IMR-90 (cell line): Measurements from ENCODE around the gene ZFAND2B. TPM values are rescaled to one million over a fixed set of nuclear protein-coding genes. Genes with fewer than 3 reads are reported as not detected.
A peak's percentile ranks its signal among the peaks of the same experiment; 100 is the strongest.

Source experiments
- ATAC-seq: fragments of 200-7000 bp; cut with Tn5 transposase; 2 replicates; pipeline ENCODE4 v1.9.1; 2020; ENCODE audit warnings: low read depth, mild to moderate bottlenecking, moderate library complexity
- BruUV-seq: library from RNA; stranded (reverse); fragments of 400-500 nt; replicated peaks from 2 replicates; lab custom pipeline; 2021; lab: Mats Ljungman, UMichigan
- CTCF ChIA-PET: fragments of 300-600 bp; formaldehyde crosslinking; extraction: SDS; loops from one replicate; lab custom pipeline; 2021; ENCODE audit warnings: antibody characterized with exemption; lab: Yijun Ruan, JAX
- POLR2A ChIA-PET: fragments of 300-600 bp; sonication (Branson Sonifier 250); formaldehyde crosslinking; loops from one replicate; lab custom pipeline; 2022; ENCODE audit warnings: antibody characterized with exemption; ENCODE audit not compliant: unreplicated experiment; lab: Charles Lee
- DNase-seq: peaks from one replicate; pipeline ENCODE4 v3.0.0; 2013
- H2AFZ ChIP-seq: replicated peaks from 2 replicates; pipeline ENCODE3; 2013; ENCODE audit warnings: low read length, mild to moderate bottlenecking; ENCODE audit not compliant: poor library complexity
- H2AK5ac ChIP-seq: 2 replicates; pipeline ENCODE4 v1.6.1; 2013; ENCODE audit warnings: low read depth, low read length, inconsistent platforms
- H2AK9ac ChIP-seq: replicated peaks from 2 replicates; pipeline ENCODE3; 2013; ENCODE audit warnings: mild to moderate bottlenecking, low read depth, low read length, moderate library complexity; ENCODE audit not compliant: poor library complexity
- H2BK120ac ChIP-seq: 2 replicates; pipeline ENCODE4 v1.6.1; 2013; ENCODE audit warnings: low read depth, low read length, inconsistent platforms
- H2BK15ac ChIP-seq: 3 replicates; pipeline ENCODE4 v1.6.1; 2013; ENCODE audit warnings: low read depth, low read length, inconsistent platforms
- H2BK20ac ChIP-seq: 2 replicates; pipeline ENCODE4 v1.6.1; 2013; ENCODE audit warnings: low read depth, mild to moderate bottlenecking, inconsistent platforms, low read length, moderate library complexity
- H2BK5ac ChIP-seq: 2 replicates; pipeline ENCODE4 v1.6.1; 2013; ENCODE audit warnings: mild to moderate bottlenecking, low read depth, low read length, inconsistent platforms; ENCODE audit not compliant: poor library complexity, severe bottlenecking
- H3K14ac ChIP-seq: replicated peaks from 2 replicates; pipeline ENCODE4 v1.6.1; 2013; ENCODE audit warnings: low read depth, low read length, inconsistent platforms
- H3K18ac ChIP-seq: 2 replicates; pipeline ENCODE4 v1.6.1; 2013; ENCODE audit warnings: low read depth, low read length, control low read depth
- H3K23ac ChIP-seq: 2 replicates; pipeline ENCODE4 v1.6.1; 2013; ENCODE audit warnings: low read depth, low read length, inconsistent platforms
- H3K27ac ChIP-seq: 2 replicates; pipeline ENCODE4 v1.5.1; 2013; ENCODE audit warnings: mild to moderate bottlenecking, control low read depth, low read length; ENCODE audit not compliant: insufficient read depth
- H3K27me3 ChIP-seq: 2 replicates; pipeline ENCODE4 v1.6.1; 2013; ENCODE audit warnings: low read length; ENCODE audit not compliant: control insufficient read depth, insufficient read depth
- H3K36me3 ChIP-seq: 2 replicates; pipeline ENCODE4 v1.6.1; 2013; ENCODE audit warnings: low read length, mixed read lengths; ENCODE audit not compliant: control insufficient read depth, insufficient read depth
- H3K4ac ChIP-seq: 2 replicates; pipeline ENCODE4 v1.6.1; 2013; ENCODE audit warnings: low read depth, low read length, inconsistent platforms
- H3K4me1 ChIP-seq: 2 replicates; pipeline ENCODE4 v1.6.1; 2013; ENCODE audit warnings: low read length, mixed read lengths; ENCODE audit not compliant: control insufficient read depth, insufficient read depth
- H3K4me2 ChIP-seq: 2 replicates; pipeline ENCODE4 v1.6.1; 2013; ENCODE audit warnings: low read depth, mild to moderate bottlenecking, control low read depth, low read length, moderate library complexity
- H3K4me3 ChIP-seq: 2 replicates; pipeline ENCODE4 v1.5.1; 2013; ENCODE audit warnings: low read depth, mild to moderate bottlenecking, control low read depth, low read length, moderate library complexity; ENCODE audit not compliant: insufficient read depth
- H3K56ac ChIP-seq: 2 replicates; pipeline ENCODE4 v1.6.1; 2013; ENCODE audit warnings: low read length, inconsistent platforms; ENCODE audit not compliant: insufficient read depth; ENCODE audit errors: extremely low read depth
- H3K79me1 ChIP-seq, 2 experiments: 2 replicates each; pipeline ENCODE4 v1.6.1; 2013; ENCODE audit warnings: low read length in 2 of 2, inconsistent platforms in 1 of 2, low read depth in 1 of 2
- H3K9ac ChIP-seq: 2 replicates; pipeline ENCODE4 v1.6.1; 2013; ENCODE audit warnings: low read depth, low read length, control low read depth
- H3K9me1 ChIP-seq: 2 replicates; pipeline ENCODE4 v1.6.1; 2013; ENCODE audit warnings: low read length, inconsistent platforms; ENCODE audit not compliant: insufficient read depth
- H3K9me3 ChIP-seq: 2 replicates; pipeline ENCODE4 v1.6.1; 2013; ENCODE audit warnings: low read length; ENCODE audit not compliant: control insufficient read depth, insufficient read depth
- H4K20me1 ChIP-seq: 2 replicates; pipeline ENCODE4 v1.6.1; 2013; ENCODE audit warnings: low read length, inconsistent platforms; ENCODE audit not compliant: insufficient read depth
- H4K5ac ChIP-seq: 2 replicates; pipeline ENCODE4 v1.6.1; 2013; ENCODE audit warnings: mild to moderate bottlenecking, low read depth, low read length, control low read depth
- H4K8ac ChIP-seq, 2 experiments: 2 replicates each; pipeline ENCODE4 v1.6.1; 2013; ENCODE audit warnings: low read depth in 2 of 2, low read length in 2 of 2, control low read depth in 1 of 2, inconsistent platforms in 1 of 2
- H4K91ac ChIP-seq: 2 replicates; pipeline ENCODE4 v1.6.1; 2013; ENCODE audit warnings: low read depth, low read length, inconsistent platforms; ENCODE audit not compliant: insufficient read depth
- BHLHE40 ChIP-seq: fragments of 150-350 bp; IDR thresholded peaks from 2 replicates; pipeline ENCODE4 v1.6.1; 2016; ENCODE audit warnings: mild to moderate bottlenecking, low read depth, low read length
- CEBPB ChIP-seq: IDR thresholded peaks from 2 replicates; pipeline ENCODE4 v1.6.1; 2012; ENCODE audit warnings: low read depth, low read length, improper control_type of control experiment
- CHD1 ChIP-seq: IDR thresholded peaks from 2 replicates; pipeline ENCODE4 v1.6.1; 2012; ENCODE audit warnings: low read depth, low read length, improper control_type of control experiment
- ELK1 ChIP-seq: fragments of 150-350 bp; IDR thresholded peaks from 2 replicates; pipeline ENCODE4 v1.6.1; 2016; ENCODE audit warnings: low read depth, mild to moderate bottlenecking, low read length, moderate library complexity, borderline replicate concordance
- FOS ChIP-seq: fragments of 150-350 bp; IDR thresholded peaks from 2 replicates; pipeline ENCODE4 v1.6.1; 2016; ENCODE audit warnings: low read depth, low read length
- MAZ ChIP-seq: IDR thresholded peaks from 2 replicates; pipeline ENCODE4 v1.6.1; 2012; ENCODE audit warnings: low read depth, mild to moderate bottlenecking, low read length, improper control_type of control experiment, moderate library complexity, borderline replicate concordance
- MXI1 ChIP-seq: IDR thresholded peaks from 2 replicates; pipeline ENCODE4 v1.6.1; 2012; ENCODE audit warnings: low read depth, mild to moderate bottlenecking, low read length, moderate library complexity, borderline replicate concordance
- NFE2L2 ChIP-seq: fragments of 150-350 bp; IDR thresholded peaks from 2 replicates; pipeline ENCODE4 v1.6.1; 2016; ENCODE audit warnings: low read depth, mild to moderate bottlenecking, low read length
- POLR2A ChIP-seq: IDR thresholded peaks from 2 replicates; pipeline ENCODE4 v1.6.1; 2012; ENCODE audit warnings: mild to moderate bottlenecking, low read depth, low read length
- RAD21 ChIP-seq: IDR thresholded peaks from 2 replicates; pipeline ENCODE4 v1.6.1; 2012; ENCODE audit warnings: low read length, improper control_type of control experiment
- RCOR1 ChIP-seq: IDR thresholded peaks from 2 replicates; pipeline ENCODE4 v1.6.1; 2012; ENCODE audit warnings: mild to moderate bottlenecking, low read length, improper control_type of control experiment; ENCODE audit not compliant: insufficient replicate concordance
- RFX5 ChIP-seq: IDR thresholded peaks from 2 replicates; pipeline ENCODE4 v1.8.0; 2012; ENCODE audit warnings: low read depth, mild to moderate bottlenecking, low read length, moderate library complexity
- SMC3 ChIP-seq: fragments of 150-350 bp; IDR thresholded peaks from 2 replicates; pipeline ENCODE4 v1.6.1; 2016; ENCODE audit warnings: low read depth, mild to moderate bottlenecking, antibody characterized with exemption, low read length, moderate library complexity
- USF2 ChIP-seq: fragments of 150-350 bp; IDR thresholded peaks from 2 replicates; pipeline ENCODE4 v1.6.1; 2017; ENCODE audit warnings: mild to moderate bottlenecking, antibody characterized with exemption, low read length, low read depth
- WGBS, 2 experiments: methylation state at CpG; one replicate each; pipeline versions ENCODE4 v1.1.5 to v1.1.7; 2013; ENCODE audit warnings: missing lambda C conversion rate in 2 of 2; ENCODE audit not compliant: insufficient read length in 1 of 2; ENCODE audit errors: extremely low coverage in 2 of 2; 5-methylcytosine and 5-hydroxymethylcytosine counted together
- dilution Hi-C: fragments of 300-500 bp; cut with HindIII; formaldehyde crosslinking; loops from one replicate; pipeline ENCODE4 v1.14.3; 2018; ENCODE audit warnings: low sequenced_read_pairs; ENCODE audit not compliant: unreplicated experiment
- in situ Hi-C: fragments of 300-500 bp; cut with MboI; formaldehyde crosslinking; loops from 3 replicates; pipeline ENCODE4 v1.14.3; 2019; ENCODE audit warnings: low sequenced_read_pairs, inconsistent platforms, mixed read lengths
- intact Hi-C: fragments of 100-400 bp; cut with micrococcal nuclease; formaldehyde crosslinking; loops from 2 replicates; pipeline ENCODE4 v1.10.0; 2022
- polyA plus RNA-seq, 3 experiments: library from polyadenylated mRNA; depleted of rRNA; stranded (reverse); fragments of >200 nt; gene quantifications; 2 replicates each; pipeline ENCODE4 v1.2.3, GENCODE V29; 2012; ENCODE audit warnings: low replicate concordance in 1 of 3
- total RNA-seq: library from RNA; depleted of rRNA; stranded (reverse); fragments of >200 nt; gene quantifications from 2 replicates; pipeline ENCODE4 v1.2.3, GENCODE V29; 2012

The ZFAND2B gene
- total and polyA plus RNA-seq, 2 of the 4 experiments (the other 2 are of a cell fraction) = 25.5 to 38.3 TPM

GRCh38 chr2:219178377-219179175, 28.0 kb upstream of the ZFAND2B start:
- Histone ChIP-seq H2AK5ac (peak overlapping the region; percentile 97), H4K20me1 (peaks cover 14% of the 10 kb centered on the region; the same call in 1 of the 2 replicates), H3K27me3 (no peaks in the 10 kb centered on the region), H3K36me3 (peaks cover 48% of the 10 kb centered on the region), H3K9me1 (0 out of 2 replicates have a peak, but pooled peaks cover 2% of the 10 kb centered on the region), H2BK120ac (no peak overlapping the region), H3K79me1 (peaks cover 32 to 55% of the 10 kb centered on the region in 2 experiments), H3K18ac (no peak overlapping the region), H2AK9ac (peak overlapping the region; percentile 100), H2BK20ac (no peak overlapping the region), H4K5ac (peak overlapping the region; percentile 49; the same call in 1 of the 2 replicates), H3K4me3 (peak overlapping the region; percentile 64), H3K9ac (peak overlapping the region; percentile 96), H3K14ac (peak overlapping the region; percentile 75), H3K9me3 (no peaks in the 10 kb centered on the region), H3K4me2 (peak overlapping the region; percentile 99), H3K4ac (peak overlapping the region; percentile 92), H4K91ac (peak overlapping the region; percentile 52), H2AFZ (peak overlapping the region; percentile 100), H3K56ac (peak overlapping the region; percentile 36), H3K27ac (peak overlapping the region; percentile 84), H3K23ac (peak overlapping the region; percentile 54), H2BK5ac (peak overlapping the region; percentile 87), H3K4me1 (0 out of 2 replicates have a peak, but pooled peaks cover 6% of the 10 kb centered on the region), H4K8ac (peak overlapping the region in 1 of 2 experiments; percentile 58; a peak in 2 of 4 replicates), H2BK15ac (no peak overlapping the region)
- 0% methylated on average over 6 of the region's 45 CpGs; no CpG with 5 or more reads in 1 of the 2 experiments for WGBS, 2 experiments
- ChIA-PET POLR2A (no interaction called here), CTCF (no interaction called here)
- no TSS peak for BruUV-seq
- DNase-seq (peak; percentile 15), ATAC-seq (peak; percentile 27)
- intact Hi-C loops = loop anchor here (5.0 kb wide), 2 partner anchors 99 to 209 kb away; partner anchors contain the start of genes DNAJB2 and DNPEP
- in situ Hi-C loops = no loop called here
- dilution Hi-C loops = no loop called here
- no peak for TF ChIP-seq RCOR1
- TF ChIP-seq NFE2L2 = no peak
- TF ChIP-seq USF2 = no peak
- TF ChIP-seq MAZ = no peak
- no peak for TF ChIP-seq CEBPB
- TF ChIP-seq POLR2A = no peak
- TF ChIP-seq FOS = no peak
- no peak for TF ChIP-seq CHD1
- TF ChIP-seq ELK1 = no peak
- TF ChIP-seq BHLHE40 = no peak
- TF ChIP-seq RFX5 = no peak
- no peak for TF ChIP-seq SMC3
- no peak for TF ChIP-seq MXI1
- no peak for TF ChIP-seq RAD21
